HCT116 (cell line): ENCODE results near the gene ACADVL. TPM values are rescaled to one million over a fixed set of nuclear protein-coding genes. Genes with fewer than 3 reads are reported as not detected.
"Not testable (repeated sequence)": the region's sequence is repeated elsewhere in the genome, so short reads cannot be mapped to it uniquely, and the experiment has no call there.

ENCODE experiments used
- ATAC-seq: fragments of 200-7000 bp; cut with Tn5 transposase; 2 replicates; pipeline ENCODE4 v1.9.1; 2020; ENCODE audit warnings: mild to moderate bottlenecking, moderate library complexity
- BruUV-seq: library from RNA; stranded (reverse); fragments of 400-500 nt; replicated peaks from 2 replicates; lab custom pipeline; 2021; lab: Mats Ljungman, UMichigan
- CTCF ChIA-PET: fragments of 300-600 bp; sonication (Branson Sonifier 250); formaldehyde crosslinking; loops from one replicate; lab custom pipeline; 2021; ENCODE audit warnings: antibody characterized with exemption; lab: Charles Lee
- POLR2A ChIA-PET: fragments of 300-600, 350-600 bp; sonication (Branson Sonifier 250); formaldehyde crosslinking; loops from one replicate; lab custom pipeline; 2021; ENCODE audit warnings: antibody characterized with exemption; lab: Charles Lee
- RAD21 ChIA-PET, 2 experiments: fragments of 300-600 bp; sonication (Branson Sonifier 250); formaldehyde crosslinking; loops; one replicate each; lab custom pipeline; 2023; ENCODE audit warnings: low total read pairs in 2 of 2; ENCODE audit not compliant: uncharacterized antibody in 2 of 2, unreplicated experiment in 2 of 2, low non-redundant PET in 1 of 2; lab: Charles Lee
- DNase-seq: peaks from one replicate; pipeline ENCODE4 v3.0.0-alpha.2; 2010; ENCODE audit warnings: low read depth, low spot score
- H2AFZ ChIP-seq: fragments of 200-600 bp; shearing (Covaris generic), sonication (generic); 2 replicates; pipeline ENCODE4 v1.6.1; 2017; ENCODE audit warnings: low read depth, mixed run types, mixed read lengths, antibody characterized with exemption, low read length; ENCODE audit not compliant: poor library complexity, severe bottlenecking
- H3K27ac ChIP-seq: 2 replicates; pipeline ENCODE4 v1.5.1; 2012; ENCODE audit warnings: low read depth, low read length
- H3K27me3 ChIP-seq: fragments of 200-600 bp; sonication (generic); 2 replicates; pipeline ENCODE4 v1.6.1; 2016; ENCODE audit warnings: mixed run types, low read length, mixed read lengths; ENCODE audit not compliant: insufficient read depth
- H3K36me3 ChIP-seq, 2 experiments: fragments of 200-500 bp in 1 of 2; fragments of 200-600 bp in 1 of 2; sonication (Bioruptor generic) in 1 of 2; sonication (generic) in 1 of 2; 2 replicates each; pipeline versions ENCODE4 v1.5.1 to v1.6.1; 2014 to 2016; ENCODE audit warnings: low read length in 2 of 2, inconsistent platforms in 1 of 2, mixed read lengths in 1 of 2, mixed run types in 1 of 2; ENCODE audit not compliant: insufficient read depth in 2 of 2, control insufficient read depth in 1 of 2
- H3K4me1 ChIP-seq, 2 experiments: fragments of 200-600 bp in 1 of 2; sonication (generic) in 1 of 2; 2 replicates each; pipeline versions ENCODE4 v1.5.1 to v1.6.1; 2012 to 2017; ENCODE audit warnings: low read length in 2 of 2, inconsistent platforms in 1 of 2, mild to moderate bottlenecking in 1 of 2, mixed read lengths in 1 of 2, mixed run types in 1 of 2, moderate library complexity in 1 of 2; ENCODE audit not compliant: insufficient read depth in 2 of 2, control insufficient read depth in 1 of 2
- H3K4me2 ChIP-seq: fragments of 200-600 bp; sonication (generic); 2 replicates; pipeline ENCODE4 v1.6.1; 2017; ENCODE audit warnings: mixed run types, low read length, mixed read lengths
- H3K4me3 ChIP-seq, 2 experiments: fragments of 200-600 bp in 1 of 2; sonication (generic) in 1 of 2; replicated peaks in 1 of 2; 2 replicates each; pipeline ENCODE4 v1.5.1; 2011 to 2016; ENCODE audit warnings: low read length in 2 of 2, control low read depth in 1 of 2, low read depth in 1 of 2, mild to moderate bottlenecking in 1 of 2, mixed read lengths in 1 of 2, mixed run types in 1 of 2
- H3K79me2 ChIP-seq: fragments of 200-600 bp; sonication (generic); 2 replicates; pipeline ENCODE4 v1.6.1; 2017; ENCODE audit warnings: mild to moderate bottlenecking, mixed run types, low read length, moderate library complexity, mixed read lengths; ENCODE audit not compliant: insufficient read depth
- H3K9ac ChIP-seq: fragments of 200-600 bp; sonication (generic); 2 replicates; pipeline ENCODE4 v1.6.1; 2016; ENCODE audit warnings: low read length, mixed read lengths
- H3K9me2 ChIP-seq: fragments of 200-600 bp; sonication (generic), shearing (Covaris generic); 2 replicates; pipeline ENCODE4 v1.6.1; 2017; ENCODE audit warnings: mixed run types, mild to moderate bottlenecking, moderate library complexity; ENCODE audit not compliant: insufficient read depth
- H3K9me3 ChIP-seq, 2 experiments: fragments of 200-500 bp in 1 of 2; fragments of 200-600 bp in 1 of 2; sonication (Bioruptor generic) in 1 of 2; sonication (generic) in 1 of 2; 2 replicates each; pipeline ENCODE4 v1.6.1; 2014 to 2017; ENCODE audit warnings: low read length in 2 of 2, mixed read lengths in 2 of 2, inconsistent platforms in 1 of 2, low read depth in 1 of 2, mild to moderate bottlenecking in 1 of 2, mixed run types in 1 of 2, moderate library complexity in 1 of 2; ENCODE audit not compliant: control insufficient read depth in 1 of 2, insufficient read depth in 1 of 2
- H4K20me1 ChIP-seq: fragments of 200-600 bp; sonication (generic), shearing (Covaris generic); 2 replicates; pipeline ENCODE4 v1.6.1; 2017; ENCODE audit warnings: mixed run types, mild to moderate bottlenecking, moderate library complexity; ENCODE audit not compliant: insufficient read depth
- CBX3 ChIP-seq: IDR thresholded peaks from 2 replicates; pipeline ENCODE4 v1.6.1; 2012; ENCODE audit warnings: low read depth
- EZH2 ChIP-seq: fragments of 200-600 bp; sonication (generic); IDR thresholded peaks from 2 replicates; pipeline ENCODE4 v1.6.1; 2017; ENCODE audit warnings: antibody characterized with exemption, mixed run types
- RAD21 ChIP-seq: IDR thresholded peaks from 2 replicates; pipeline ENCODE4 v1.6.1; 2012; ENCODE audit warnings: low read depth, mild to moderate bottlenecking
- SRF ChIP-seq: IDR thresholded peaks from 2 replicates; pipeline ENCODE4 v1.6.1; 2012; ENCODE audit warnings: low read depth
- TCF7L2 ChIP-seq: IDR thresholded peaks from 2 replicates; pipeline ENCODE4 v1.7.0; 2011; ENCODE audit warnings: borderline replicate concordance, inconsistent platforms; ENCODE audit not compliant: insufficient read depth, insufficient read length; ENCODE audit errors: extremely low read depth
- YY1 ChIP-seq: IDR thresholded peaks from 2 replicates; pipeline ENCODE4 v1.6.1; 2011; ENCODE audit warnings: low read length, low read depth, moderate library complexity, mild to moderate bottlenecking; ENCODE audit not compliant: insufficient replicate concordance; ENCODE audit errors: extremely low read depth
- intact Hi-C: fragments of 100-400 bp; cut with micrococcal nuclease; formaldehyde crosslinking; loops from 2 replicates; pipeline ENCODE4 v1.10.0; 2022
- total RNA-seq: library from RNA; stranded (reverse); gene quantifications from one replicate; pipeline ENCODE4 v1.2.1, GENCODE V29; 2021; ENCODE audit not compliant: unreplicated experiment

ACADVL gene
- total RNA-seq, 1 experiment from 2014 or later: 554 TPM

- TF ChIP-seq CBX3: no peak
- peak; percentile 66 for TF ChIP-seq YY1
- no peak for TF ChIP-seq TCF7L2
- TF ChIP-seq SRF: no peak
- TF ChIP-seq EZH2: no peak
- TF ChIP-seq RAD21: no peak
These were observed at the start of gene ACADVL, which contains the start of gene DLG4 (continued) for GRCh38 chr17:7219812-7220592.

GRCh38 chr17:7172522-7173191, 47.1 kb upstream of the ACADVL start:
- H3K4me2 ChIP-seq, RAD21 ChIA-PET, H2AFZ ChIP-seq, H3K27me3 ChIP-seq, intact Hi-C loops, POLR2A ChIA-PET, H3K27ac ChIP-seq, H3K79me2 ChIP-seq, H3K9me2 ChIP-seq, H4K20me1 ChIP-seq, H3K4me1 ChIP-seq, DNase-seq, ATAC-seq, H3K36me3 ChIP-seq, H3K9ac ChIP-seq, H3K4me3 ChIP-seq, BruUV-seq: not testable (repeated sequence)
- H3K9me3 ChIP-seq: peaks cover 0 to 11% of the 10 kb centered on the region in 2 experiments; a peak in 1 of 4 replicates
- CTCF ChIA-PET: interaction anchor here (0.7 kb wide), 1 partner anchor 19 kb away, joined by 3 read pairs; no protein-coding TSS in a partner anchor
